ENCODE measurements around the gene BRME1. TPM values are rescaled to one million over a fixed set of nuclear protein-coding genes. Genes with fewer than 3 reads are reported as not detected.

BRME1 gene
- total and polyA plus RNA-seq, 2 of the 13 experiments (the other 11 are each of a cell fraction or from before 2014, with no cell fraction given) = 0.74 to 1.5 TPM

- TF ChIP-seq DNMT1 (CRISPR knock-in tag; IDR thresholded peaks at IDR 0.05) (no peak), ELF1 (CRISPR knock-in tag; IDR thresholded peaks at IDR 0.05) (no peak), ARHGAP35 (CRISPR knock-in tag; IDR thresholded peaks at IDR 0.05; ENCODE audit: borderline replicate concordance) (no peak), MYPOP (CRISPR knock-in tag; IDR thresholded peaks at IDR 0.05) (no peak), EHMT2 (IDR thresholded peaks at IDR 0.05; ENCODE audit: borderline replicate concordance, low read depth, low read length) (no peak), SMAD3 (CRISPR knock-in tag; IDR thresholded peaks at IDR 0.05) (no peak), CHCHD3 (CRISPR knock-in tag; IDR thresholded peaks at IDR 0.05) (no peak), ZMYM4 (CRISPR knock-in tag; IDR thresholded peaks at IDR 0.05) (0 out of 2 replicates have a peak, but pooled peaks have one; percentile 18), MXD4 (CRISPR knock-in tag; IDR thresholded peaks at IDR 0.05) (no peak), TMF1 (CRISPR knock-in tag; IDR thresholded peaks at IDR 0.05; ENCODE audit: low read depth) (no peak), ZNF780A (CRISPR knock-in tag; IDR thresholded peaks at IDR 0.05) (no peak), ZSCAN29 (CRISPR knock-in tag; conservative IDR thresholded peaks at IDR 0.05) (no peak), ZNF274 (CRISPR knock-in tag; IDR thresholded peaks at IDR 0.05) (no peak), KAT8 (CRISPR knock-in tag; IDR thresholded peaks at IDR 0.05) (0 out of 2 replicates have a peak, but pooled peaks have one; percentile 7), MAX (IDR thresholded peaks at IDR 0.05) (0 out of 2 replicates have a peak, but pooled peaks have one; percentile 19), ZNF737 (CRISPR knock-in tag; IDR thresholded peaks at IDR 0.05; ENCODE audit: borderline replicate concordance) (no peak), ZNF674 (CRISPR knock-in tag; IDR thresholded peaks at IDR 0.05; ENCODE audit: low read depth) (no peak), ZNF770 (CRISPR knock-in tag; IDR thresholded peaks at IDR 0.05) (no peak), SRSF9 (IDR thresholded peaks at IDR 0.05; ENCODE audit: borderline replicate concordance, insufficient read depth, low read depth, low read length, poor library complexity, severe bottlenecking) (no peak), ATM (IDR thresholded peaks at IDR 0.05; ENCODE audit: borderline replicate concordance) (no peak), ERF (CRISPR knock-in tag; IDR thresholded peaks at IDR 0.05) (no peak), NBN (conservative IDR thresholded peaks at IDR 0.05) (no peak), SNAPC4 (CRISPR knock-in tag; IDR thresholded peaks at IDR 0.05) (no peak)
Measured at GRCh38 chr19:13881692-13882418, 24.1 kb downstream of the BRME1 start (continued).
